Naive B cell (primary cell): ENCODE measurements around the gene CRYGN. TPM values are rescaled to one million over a fixed set of nuclear protein-coding genes. Genes with fewer than 3 reads are reported as not detected.

Experiments
- ATAC-seq, 2 donors: fragments of 150-1000 bp; cut with Tn5 transposase; 2 replicates each; pipeline ENCODE4 v1.10.0; 2021; ENCODE audit warnings: low read depth in 2 of 2, mild to moderate bottlenecking in 2 of 2, moderate library complexity in 2 of 2
- DNase-seq: peaks from one replicate; pipeline ENCODE4 v3.0.0; 2022
- H3K27ac Mint-ChIP-seq, 6 donors: one replicate each; pipeline ENCODE4 v1.8.0; 2020 to 2022; ENCODE audit warnings: mild to moderate bottlenecking in 6 of 6, mixed read lengths in 6 of 6, moderate library complexity in 5 of 6, inconsistent platforms in 2 of 6
- H3K27me3 Mint-ChIP-seq, 3 donors: one replicate each; pipeline ENCODE4 v1.8.0; 2021 to 2022; ENCODE audit warnings: mixed read lengths in 3 of 3, mild to moderate bottlenecking in 1 of 3
- H3K36me3 Mint-ChIP-seq, 2 donors: one replicate each; pipeline ENCODE4 v1.8.0; 2020 to 2022; ENCODE audit warnings: mixed read lengths in 2 of 2, inconsistent platforms in 1 of 2, mild to moderate bottlenecking in 1 of 2
- H3K4me1 Mint-ChIP-seq, 3 donors: one replicate each; pipeline ENCODE4 v1.8.0; 2020 to 2022; ENCODE audit warnings: mixed read lengths in 3 of 3, inconsistent platforms in 1 of 3, mild to moderate bottlenecking in 1 of 3, moderate library complexity in 1 of 3
- H3K4me3 Mint-ChIP-seq, 8 donors: one replicate each; pipeline ENCODE4 v1.8.0; 2020 to 2022; ENCODE audit warnings: mild to moderate bottlenecking in 8 of 8, mixed read lengths in 8 of 8, moderate library complexity in 8 of 8, inconsistent platforms in 2 of 8
- H3K9me3 Mint-ChIP-seq, 7 donors: one replicate each; pipeline ENCODE4 v1.8.0; 2020 to 2022; ENCODE audit warnings: mixed read lengths in 7 of 7, mild to moderate bottlenecking in 5 of 7, inconsistent platforms in 2 of 7, moderate library complexity in 1 of 7
- polyA plus RNA-seq, 6 donors: library from polyadenylated mRNA; unstranded; fragments of 300-500 nt; fragmentation: Illumina TruSeq; gene quantifications; one replicate each; pipeline ENCODE4 v1.2.3, GENCODE V29; 2021; ENCODE audit warnings: low read depth in 6 of 6

CRYGN gene
- polyA plus RNA-seq, 6 donors from 2014 or later: not detected

- H3K9me3 Mint-ChIP-seq: no peaks in the 10 kb centered on the region
- no peak overlapping the region for H3K27ac Mint-ChIP-seq
- H3K4me1 Mint-ChIP-seq: peaks cover 22 to 35% (median 32%) of the 10 kb centered on the region in 3 donors
- peaks cover 37 to 40% of the 10 kb centered on the region in 2 donors for H3K36me3 Mint-ChIP-seq
- no peak overlapping the region for H3K4me3 Mint-ChIP-seq
- ATAC-seq: no peak
- H3K27me3 Mint-ChIP-seq: no peaks in the 10 kb centered on the region
- DNase-seq: no peak
Observed at GRCh38 chr7:151470711-151471110, 30.8 kb upstream of the CRYGN start.

DNA sequence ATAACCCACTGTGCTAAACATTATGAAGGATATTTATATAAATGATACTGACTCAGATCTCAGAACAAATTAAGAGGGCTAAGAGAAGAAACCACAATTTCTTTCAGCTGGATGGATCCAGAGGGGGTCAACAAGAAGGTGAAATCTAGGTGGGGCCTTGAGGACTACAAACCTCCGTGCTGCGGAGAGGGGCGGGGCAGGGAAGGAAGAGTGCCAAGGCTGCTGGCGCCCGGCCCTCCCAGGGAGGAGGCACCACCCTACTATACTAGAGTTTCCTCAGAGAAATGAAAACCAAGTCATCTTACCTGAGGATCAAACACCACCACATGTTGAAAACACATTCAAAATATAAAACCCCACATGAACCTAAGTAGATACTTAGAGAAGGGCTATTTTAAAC is 29.3 kb upstream of the CRYGN start:
- H3K4me1 Mint-ChIP-seq: peaks cover 20 to 35% (median 32%) of the 10 kb centered on the region in 3 donors
- no peak overlapping the region for H3K27ac Mint-ChIP-seq
- H3K36me3 Mint-ChIP-seq: peaks cover 45 to 51% of the 10 kb centered on the region in 2 donors
- H3K4me3 Mint-ChIP-seq: no peak overlapping the region
- H3K27me3 Mint-ChIP-seq: no peaks in the 10 kb centered on the region
- DNase-seq: no peak
- no peak for ATAC-seq
- H3K9me3 Mint-ChIP-seq: peaks cover 0 to 5% (median 0%) of the 10 kb centered on the region in 7 donors

- peak overlapping the region in 1 of 8 donors; percentile 38 for H3K4me3 Mint-ChIP-seq
- peaks cover 2 to 13% (median 8%) of the 10 kb centered on the region in 7 donors for H3K9me3 Mint-ChIP-seq
- peaks cover 53 to 59% of the 10 kb centered on the region in 2 donors for H3K36me3 Mint-ChIP-seq
- no peak for ATAC-seq
- H3K4me1 Mint-ChIP-seq: peaks cover 17 to 32% (median 27%) of the 10 kb centered on the region in 3 donors
- no peaks in the 10 kb centered on the region for H3K27me3 Mint-ChIP-seq
- H3K27ac Mint-ChIP-seq: peak overlapping the region in 2 of 6 donors; percentile 5 to 74
- no peak for DNase-seq
Observed at GRCh38 chr7:151468217-151469018, 28.5 kb upstream of the CRYGN start.

- no peak overlapping the region for H3K4me3 Mint-ChIP-seq
- peaks cover 0 to 12% (median 0%) of the 10 kb centered on the region in 3 donors for H3K4me1 Mint-ChIP-seq
- H3K27me3 Mint-ChIP-seq: peaks cover 0 to 10% (median 0%) of the 10 kb centered on the region in 3 donors
- peaks cover 7 to 34% (median 26%) of the 10 kb centered on the region in 7 donors for H3K9me3 Mint-ChIP-seq
- peak overlapping the region in 1 of 6 donors; percentile 16 for H3K27ac Mint-ChIP-seq
- ATAC-seq: no peak
- peaks cover 58 to 64% of the 10 kb centered on the region in 2 donors for H3K36me3 Mint-ChIP-seq
- no peak for DNase-seq
Observed at GRCh38 chr7:151465169-151465568, 25.2 kb upstream of the CRYGN start.

- Mint-ChIP-seq H3K4me3 (no peak overlapping the region), H3K27me3 (peaks cover 0 to 14% (median 0%) of the 10 kb centered on the region in 3 donors), H3K36me3 (peaks cover 35 to 36% of the 10 kb centered on the region in 2 donors), H3K27ac (no peak overlapping the region), H3K9me3 (peaks cover 7 to 36% (median 26%) of the 10 kb centered on the region in 7 donors), H3K4me1 (peaks cover 0 to under 1% (median 0%) of the 10 kb centered on the region in 3 donors)
- DNase-seq: no peak
- no peak for ATAC-seq
Observed at GRCh38 chr7:151462306-151462779, 22.4 kb upstream of the CRYGN start.

- no peaks in the 10 kb centered on the region for H3K4me1 Mint-ChIP-seq
Observed at GRCh38 chr7:151461942-151462230, 21.9 kb upstream of the CRYGN start.

GRCh38 chr7:151461096-151461941 is 21.4 kb upstream of the CRYGN start:
- Mint-ChIP-seq H3K4me1 (no peaks in the 10 kb centered on the region), H3K36me3 (peaks cover 34 to 35% of the 10 kb centered on the region in 2 donors), H3K27me3 (peaks cover 0 to 14% (median 0%) of the 10 kb centered on the region in 3 donors), H3K27ac (no peak overlapping the region), H3K9me3 (peaks cover 7 to 36% (median 26%) of the 10 kb centered on the region in 7 donors), H3K4me3 (no peak overlapping the region)
- DNase-seq (no peak), ATAC-seq (no peak)

More at GRCh38 chr7:151461942-151462230, 21.9 kb upstream of the CRYGN start:
- Mint-ChIP-seq H3K27ac (no peak overlapping the region), H3K27me3 (peaks cover 0 to 14% (median 0%) of the 10 kb centered on the region in 3 donors), H3K9me3 (peaks cover 7 to 36% (median 26%) of the 10 kb centered on the region in 7 donors), H3K4me3 (no peak overlapping the region), H3K36me3 (peaks cover 34 to 35% of the 10 kb centered on the region in 2 donors)
- ATAC-seq (no peak), DNase-seq (no peak)

DNA sequence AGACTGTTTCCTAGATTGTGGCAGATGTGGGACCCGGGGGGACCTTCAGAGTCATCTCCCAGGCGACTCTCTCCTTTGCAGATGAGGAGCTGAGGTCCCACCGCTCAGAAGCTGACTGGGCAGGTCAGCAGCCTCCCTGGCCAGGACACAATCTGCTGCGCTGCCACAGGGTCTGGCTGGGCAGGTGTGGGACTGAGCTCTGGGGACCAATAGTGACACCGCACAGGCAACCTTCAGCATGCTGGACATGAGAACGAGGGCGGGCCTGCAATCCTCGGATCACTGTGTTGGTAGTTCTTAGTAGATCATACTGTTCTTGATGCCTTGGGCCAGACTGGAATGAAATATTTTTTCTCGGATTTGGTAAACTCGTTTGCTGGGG is 20.5 kb upstream of the CRYGN start:
- H3K27me3 Mint-ChIP-seq: peaks cover 0 to 14% (median 0%) of the 10 kb centered on the region in 3 donors
- H3K9me3 Mint-ChIP-seq: peaks cover 7 to 36% (median 26%) of the 10 kb centered on the region in 7 donors
- no peak for DNase-seq
- H3K4me1 Mint-ChIP-seq: no peaks in the 10 kb centered on the region
- H3K36me3 Mint-ChIP-seq: peaks cover 26% of the 10 kb centered on the region in 2 donors
- no peak overlapping the region for H3K27ac Mint-ChIP-seq
- ATAC-seq: no peak
- H3K4me3 Mint-ChIP-seq: peak overlapping the region in 1 of 8 donors; percentile 22

GRCh38 chr7:151459726-151460473 is 20.0 kb upstream of the CRYGN start:
- H3K4me1 Mint-ChIP-seq: no peaks in the 10 kb centered on the region
- peak overlapping the region in 1 of 8 donors; percentile 7 for H3K4me3 Mint-ChIP-seq
- H3K36me3 Mint-ChIP-seq: peaks cover 22 to 23% of the 10 kb centered on the region in 2 donors
- H3K27ac Mint-ChIP-seq: peak overlapping the region in 1 of 6 donors; percentile 59
- DNase-seq (no peak), ATAC-seq (no peak)
- peaks cover 7 to 33% (median 26%) of the 10 kb centered on the region in 7 donors for H3K9me3 Mint-ChIP-seq
- peaks cover 0 to 14% (median 0%) of the 10 kb centered on the region in 3 donors for H3K27me3 Mint-ChIP-seq

DNA sequence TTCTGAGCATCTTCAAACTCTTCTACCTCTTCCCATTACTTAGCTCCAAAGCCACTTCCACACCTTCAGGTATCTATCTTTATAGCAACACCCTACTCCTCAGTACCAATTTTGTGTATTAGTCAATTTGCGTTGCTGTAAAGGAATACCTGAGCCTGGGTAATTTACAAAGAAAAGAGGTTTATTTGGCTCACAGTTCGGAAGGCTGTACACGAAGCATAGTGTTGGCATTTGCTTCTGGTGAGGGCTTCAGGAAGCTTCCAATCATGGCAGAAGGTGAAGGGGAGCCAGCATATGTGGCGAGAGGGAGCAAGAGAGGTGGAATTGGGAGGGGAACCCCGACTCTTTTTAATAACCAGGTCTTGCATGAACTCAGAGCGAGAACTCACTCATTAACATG is 17.6 kb upstream of the CRYGN start:
- H3K4me3 Mint-ChIP-seq: no peak overlapping the region
- peak overlapping the region in 1 of 6 donors; percentile 22 for H3K27ac Mint-ChIP-seq

GRCh38 chr7:151456782-151457181 is 16.8 kb upstream of the CRYGN start:
- ATAC-seq (no peak), DNase-seq (no peak)
- peaks cover 0 to 10% (median 2%) of the 10 kb centered on the region in 7 donors for H3K9me3 Mint-ChIP-seq
- no peaks in the 10 kb centered on the region for H3K36me3 Mint-ChIP-seq
- peaks cover 0 to 14% (median 0%) of the 10 kb centered on the region in 3 donors for H3K27me3 Mint-ChIP-seq
- H3K4me3 Mint-ChIP-seq: no peak overlapping the region
- H3K27ac Mint-ChIP-seq: no peak overlapping the region
- H3K4me1 Mint-ChIP-seq: no peaks in the 10 kb centered on the region

More for the DNA sequence above, 17.6 kb upstream of the CRYGN start:
- Mint-ChIP-seq H3K9me3 (peaks cover 0 to 16% (median 9%) of the 10 kb centered on the region in 7 donors), H3K36me3 (peaks cover 0 to 3% of the 10 kb centered on the region in 2 donors), H3K27me3 (peaks cover 0 to 14% (median 0%) of the 10 kb centered on the region in 3 donors), H3K4me1 (no peaks in the 10 kb centered on the region)
- ATAC-seq (no peak), DNase-seq (no peak)

- H3K27ac Mint-ChIP-seq: no peak overlapping the region
- DNase-seq (no peak), ATAC-seq (no peak)
- peaks cover 0 to 5% (median 0%) of the 10 kb centered on the region in 7 donors for H3K9me3 Mint-ChIP-seq
- no peaks in the 10 kb centered on the region for H3K4me1 Mint-ChIP-seq
- peaks cover 0 to 14% (median 0%) of the 10 kb centered on the region in 3 donors for H3K27me3 Mint-ChIP-seq
- H3K4me3 Mint-ChIP-seq: no peak overlapping the region
- no peaks in the 10 kb centered on the region for H3K36me3 Mint-ChIP-seq
Observed at GRCh38 chr7:151456276-151456675, 16.3 kb upstream of the CRYGN start.
